ACC112 (cell line): Measurements from ENCODE around the gene PSMD1.
A peak's percentile ranks its signal among the peaks of the same experiment; 100 is the strongest.
"Not testable (repeated sequence)": the region's sequence is repeated elsewhere in the genome, so short reads cannot be mapped to it uniquely, and the experiment has no call there.

Experiments
- H2AFZ ChIP-seq: fragments of 200-600 bp; sonication (generic); one replicate; pipeline ENCODE4 v1.6.0; 2017; ENCODE audit warnings: antibody characterized with exemption, low read length; ENCODE audit not compliant: unreplicated experiment
- H3K27ac ChIP-seq: fragments of 200-600 bp; sonication (generic); 2 replicates; pipeline ENCODE4 v1.5.1; 2014; ENCODE audit warnings: low read depth, mild to moderate bottlenecking, antibody characterized with exemption, low read length, moderate library complexity
- H3K27me3 ChIP-seq: fragments of 200-600 bp; sonication (generic); 2 replicates; pipeline ENCODE4 v1.6.1; 2014; ENCODE audit warnings: mild to moderate bottlenecking, antibody characterized with exemption, low read length, moderate library complexity, mixed read lengths; ENCODE audit not compliant: insufficient read depth
- H3K36me3 ChIP-seq: fragments of 200-600 bp; sonication (generic); 2 replicates; pipeline ENCODE4 v1.6.1; 2016; ENCODE audit warnings: mild to moderate bottlenecking, antibody characterized with exemption, low read length, moderate library complexity, mixed read lengths; ENCODE audit not compliant: insufficient read depth
- H3K4me1 ChIP-seq: fragments of 200-600 bp; sonication (generic); one replicate; pipeline ENCODE4 v1.6.1; 2016; ENCODE audit warnings: low read length, mixed read lengths; ENCODE audit not compliant: insufficient read depth, unreplicated experiment, control insufficient read depth
- H3K4me3 ChIP-seq: fragments of 200-600 bp; sonication (generic); 2 replicates; pipeline ENCODE4 v1.5.1; 2014; ENCODE audit warnings: mild to moderate bottlenecking, low read depth, low read length
- H3K79me2 ChIP-seq: fragments of 200-600 bp; sonication (generic); one replicate; pipeline ENCODE4 v1.6.0; 2016; ENCODE audit warnings: low read length; ENCODE audit not compliant: control insufficient read depth, unreplicated experiment, insufficient read depth

Gene PSMD1

GRCh38 chr2:231174211-231174651, 117.6 kb downstream of the PSMD1 start:
- Histone ChIP-seq H2AFZ (no peak overlapping the region), H3K4me1 (peaks cover 7% of the 10 kb centered on the region), H3K27me3 (no peaks in the 10 kb centered on the region), H3K79me2 (no peaks in the 10 kb centered on the region), H3K36me3 (peaks cover 24% of the 10 kb centered on the region), H3K27ac (no peak overlapping the region), H3K4me3 (no peak overlapping the region)

- H3K4me3 ChIP-seq, result no peak overlapping the region
- H3K27ac ChIP-seq, result no peak overlapping the region
- H3K36me3 ChIP-seq, result peaks cover 10% of the 10 kb centered on the region
- no peaks in the 10 kb centered on the region for H3K27me3 ChIP-seq
- no peak overlapping the region for H2AFZ ChIP-seq
- H3K4me1 ChIP-seq, result peaks cover 17% of the 10 kb centered on the region
- H3K79me2 ChIP-seq, result no peaks in the 10 kb centered on the region
Measured at GRCh38 chr2:231176066-231176465, 119.4 kb downstream of the PSMD1 start.

- no peak overlapping the region for H2AFZ ChIP-seq
- peaks cover 5% of the 10 kb centered on the region for H3K36me3 ChIP-seq
- no peak overlapping the region for H3K4me3 ChIP-seq
Measured at GRCh38 chr2:231177156-231178025, 120.7 kb downstream of the PSMD1 start.

GRCh38 chr2:231178805-231179204, 122.1 kb downstream of the PSMD1 start:
- not testable (repeated sequence) for H3K79me2 ChIP-seq, H3K27me3 ChIP-seq, H3K36me3 ChIP-seq, H3K27ac ChIP-seq, H3K4me3 ChIP-seq, H2AFZ ChIP-seq
- peaks cover 30% of the 10 kb centered on the region for H3K4me1 ChIP-seq

More at GRCh38 chr2:231177156-231178025, 120.7 kb downstream of the PSMD1 start:
- peaks cover 29% of the 10 kb centered on the region for H3K4me1 ChIP-seq
- no peaks in the 10 kb centered on the region for H3K27me3 ChIP-seq
- no peak overlapping the region for H3K27ac ChIP-seq
- H3K79me2 ChIP-seq, result no peaks in the 10 kb centered on the region

- Histone ChIP-seq H3K27ac (peak overlapping the region; percentile 63), H3K79me2 (no peaks in the 10 kb centered on the region), H2AFZ (peak overlapping the region; percentile 34), H3K4me1 (peaks cover 33% of the 10 kb centered on the region), H3K4me3 (no peak overlapping the region), H3K27me3 (no peaks in the 10 kb centered on the region), H3K36me3 (no peaks in the 10 kb centered on the region)
Measured at GRCh38 chr2:231181860-231182512, 125.3 kb downstream of the PSMD1 start.

GRCh38 chr2:231182513-231182899, 125.8 kb downstream of the PSMD1 start:
- H3K27ac ChIP-seq, result peak overlapping the region; percentile 63
- no peak overlapping the region for H3K4me3 ChIP-seq
- H3K27me3 ChIP-seq, result no peaks in the 10 kb centered on the region
- H3K4me1 ChIP-seq, result peaks cover 36% of the 10 kb centered on the region
- no peaks in the 10 kb centered on the region for H3K79me2 ChIP-seq
- no peaks in the 10 kb centered on the region for H3K36me3 ChIP-seq
- no peak overlapping the region for H2AFZ ChIP-seq

GRCh38 chr2:231183851-231184250, 127.2 kb downstream of the PSMD1 start:
- Histone ChIP-seq H2AFZ (no peak overlapping the region), H3K4me3 (no peak overlapping the region), H3K27me3 (no peaks in the 10 kb centered on the region), H3K27ac (no peak overlapping the region), H3K79me2 (no peaks in the 10 kb centered on the region), H3K36me3 (no peaks in the 10 kb centered on the region), H3K4me1 (peaks cover 37% of the 10 kb centered on the region)

- no peaks in the 10 kb centered on the region for H3K79me2 ChIP-seq
- no peaks in the 10 kb centered on the region for H3K36me3 ChIP-seq
- H3K27ac ChIP-seq, result no peak overlapping the region
- peaks cover 37% of the 10 kb centered on the region for H3K4me1 ChIP-seq
- no peaks in the 10 kb centered on the region for H3K27me3 ChIP-seq
- H2AFZ ChIP-seq, result no peak overlapping the region
- no peak overlapping the region for H3K4me3 ChIP-seq
Measured at GRCh38 chr2:231184319-231184718, 127.7 kb downstream of the PSMD1 start.

- H3K27me3 ChIP-seq, result no peaks in the 10 kb centered on the region
- H3K79me2 ChIP-seq, result no peaks in the 10 kb centered on the region
- H3K4me3 ChIP-seq, result no peak overlapping the region
- H3K27ac ChIP-seq, result no peak overlapping the region
- H2AFZ ChIP-seq, result no peak overlapping the region
- no peaks in the 10 kb centered on the region for H3K36me3 ChIP-seq
- H3K4me1 ChIP-seq, result peaks cover 34% of the 10 kb centered on the region
Measured at GRCh38 chr2:231185050-231185725, 128.5 kb downstream of the PSMD1 start.

GRCh38 chr2:231185886-231186285, 129.2 kb downstream of the PSMD1 start:
- Histone ChIP-seq H3K4me1 (peaks cover 37% of the 10 kb centered on the region), H3K79me2 (no peaks in the 10 kb centered on the region), H2AFZ (no peak overlapping the region), H3K36me3 (no peaks in the 10 kb centered on the region), H3K4me3 (no peak overlapping the region), H3K27ac (no peak overlapping the region), H3K27me3 (no peaks in the 10 kb centered on the region)
